ENCODE measurements around the gene LCT.

- TF ChIP-seq CTCF (conservative IDR thresholded peaks at IDR 0.05) (no peak), EZH2 (IDR thresholded peaks at IDR 0.05; ENCODE audit: low read depth) (no peak)
These were observed 63.7 kb downstream of the LCT start for GRCh38 chr2:135773319-135773718.

Data from PC-9 (cell line).